Measurements from ENCODE around the gene MINK1. TPM values are rescaled to one million over a fixed set of nuclear protein-coding genes. Genes with fewer than 3 reads are reported as not detected.
"Not testable (repeated sequence)": the region's sequence is repeated elsewhere in the genome, so short reads cannot be mapped to it uniquely, and the experiment has no call there.

MINK1 gene
- total RNA-seq, 1 donor: 38.4 TPM

DNA sequence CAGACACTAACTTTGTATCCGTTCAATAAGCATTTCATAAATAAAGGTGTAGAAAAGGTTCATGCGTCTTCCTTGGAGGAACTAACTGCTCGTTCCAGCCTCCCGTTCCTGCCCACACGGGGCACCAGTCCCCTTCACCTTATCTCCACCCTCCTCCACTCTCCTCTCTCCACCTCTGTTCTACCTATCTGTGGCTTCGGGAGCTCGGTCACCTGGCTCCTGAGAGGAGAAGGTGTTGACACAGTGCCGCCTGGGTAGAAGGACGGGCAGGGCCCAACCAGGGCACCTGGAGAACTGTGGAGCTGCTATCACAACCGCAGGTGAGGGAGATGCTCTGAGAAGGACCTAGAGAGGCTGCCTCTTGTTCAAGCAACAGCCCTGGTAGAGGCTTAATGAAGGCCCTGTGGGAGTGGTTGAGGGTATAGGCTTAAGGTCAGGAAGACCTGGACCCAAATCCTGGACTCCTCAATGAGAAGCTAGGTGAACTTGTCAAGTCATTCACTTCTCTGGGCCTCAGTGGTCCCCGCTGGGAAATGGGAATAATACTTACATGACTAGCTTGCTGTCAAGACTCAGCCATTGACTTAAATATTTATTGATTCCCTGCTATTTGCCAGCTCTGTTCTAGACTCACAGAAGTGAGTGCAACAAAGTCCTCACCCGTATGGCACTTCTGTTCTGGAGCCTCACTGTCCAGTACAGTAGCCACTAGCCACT lies 9.6 kb upstream of the MINK1 start:
- TF ChIP-seq, protein P1, sequence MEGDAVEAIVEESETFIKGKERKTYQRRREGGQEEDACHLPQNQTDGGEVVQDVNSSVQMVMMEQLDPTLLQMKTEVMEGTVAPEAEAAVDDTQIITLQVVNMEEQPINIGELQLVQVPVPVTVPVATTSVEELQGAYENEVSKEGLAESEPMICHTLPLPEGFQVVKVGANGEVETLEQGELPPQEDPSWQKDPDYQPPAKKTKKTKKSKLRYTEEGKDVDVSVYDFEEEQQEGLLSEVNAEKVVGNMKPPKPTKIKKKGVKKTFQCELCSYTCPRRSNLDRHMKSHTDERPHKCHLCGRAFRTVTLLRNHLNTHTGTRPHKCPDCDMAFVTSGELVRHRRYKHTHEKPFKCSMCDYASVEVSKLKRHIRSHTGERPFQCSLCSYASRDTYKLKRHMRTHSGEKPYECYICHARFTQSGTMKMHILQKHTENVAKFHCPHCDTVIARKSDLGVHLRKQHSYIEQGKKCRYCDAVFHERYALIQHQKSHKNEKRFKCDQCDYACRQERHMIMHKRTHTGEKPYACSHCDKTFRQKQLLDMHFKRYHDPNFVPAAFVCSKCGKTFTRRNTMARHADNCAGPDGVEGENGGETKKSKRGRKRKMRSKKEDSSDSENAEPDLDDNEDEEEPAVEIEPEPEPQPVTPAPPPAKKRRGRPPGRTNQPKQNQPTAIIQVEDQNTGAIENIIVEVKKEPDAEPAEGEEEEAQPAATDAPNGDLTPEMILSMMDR (IDR thresholded peaks at IDR 0.05; ENCODE audit: insufficient read depth, low read length): no peak
- no peak overlapping the region for H3K4me3 ChIP-seq (ENCODE audit: low read depth, low read length)
- no peak for DNase-seq (ENCODE audit: low read depth)

DNA sequence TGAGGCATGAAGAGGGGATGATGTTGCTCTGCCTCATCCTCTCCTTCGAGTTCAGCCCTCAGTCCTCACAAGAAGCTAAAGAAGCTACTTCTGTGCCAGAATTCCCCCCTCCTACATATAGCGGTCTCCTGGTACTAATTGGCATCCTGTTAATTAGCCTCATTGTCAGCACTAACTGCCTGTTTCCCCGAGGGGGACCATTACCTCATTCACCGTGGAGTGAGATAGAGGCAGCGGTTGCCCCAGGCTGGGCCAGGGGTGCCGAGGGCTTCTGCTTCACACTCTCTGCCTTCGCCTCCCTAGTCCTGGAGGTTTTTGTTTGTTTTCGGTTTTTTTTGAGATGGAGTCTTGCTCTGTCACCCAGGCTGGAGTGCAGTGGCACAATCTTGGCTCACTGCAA lies 5.7 kb upstream of the MINK1 start:
- TF ChIP-seq, protein P1 (IDR thresholded peaks at IDR 0.05; ENCODE audit: insufficient read depth, low read length): no peak
- no peak overlapping the region for H3K4me3 ChIP-seq (ENCODE audit: low read depth, low read length)
- no peak for DNase-seq (ENCODE audit: low read depth)

DNA sequence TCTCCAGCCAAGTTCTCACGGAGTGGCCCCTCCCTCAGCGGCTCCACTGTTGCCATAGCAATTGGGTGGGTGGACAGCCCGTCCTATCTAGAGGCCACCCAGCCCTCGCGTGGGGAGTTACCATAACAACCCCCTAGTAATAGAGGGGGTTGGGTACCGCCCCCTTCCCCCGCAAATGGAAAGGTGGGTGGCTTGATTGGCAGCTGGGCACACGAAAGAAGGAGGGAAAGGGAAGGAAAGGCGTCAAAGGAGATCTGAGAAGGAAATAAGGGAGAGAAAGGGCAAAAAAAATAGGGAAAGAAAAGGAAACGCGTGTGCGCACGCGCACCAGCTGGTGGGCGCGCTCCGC lies 337 bp upstream of the MINK1 start:
- not testable (repeated sequence) for DNase-seq (ENCODE audit: low read depth)
- peak overlapping the region; percentile 90 for H3K4me3 ChIP-seq (ENCODE audit: low read depth, low read length)

DNA sequence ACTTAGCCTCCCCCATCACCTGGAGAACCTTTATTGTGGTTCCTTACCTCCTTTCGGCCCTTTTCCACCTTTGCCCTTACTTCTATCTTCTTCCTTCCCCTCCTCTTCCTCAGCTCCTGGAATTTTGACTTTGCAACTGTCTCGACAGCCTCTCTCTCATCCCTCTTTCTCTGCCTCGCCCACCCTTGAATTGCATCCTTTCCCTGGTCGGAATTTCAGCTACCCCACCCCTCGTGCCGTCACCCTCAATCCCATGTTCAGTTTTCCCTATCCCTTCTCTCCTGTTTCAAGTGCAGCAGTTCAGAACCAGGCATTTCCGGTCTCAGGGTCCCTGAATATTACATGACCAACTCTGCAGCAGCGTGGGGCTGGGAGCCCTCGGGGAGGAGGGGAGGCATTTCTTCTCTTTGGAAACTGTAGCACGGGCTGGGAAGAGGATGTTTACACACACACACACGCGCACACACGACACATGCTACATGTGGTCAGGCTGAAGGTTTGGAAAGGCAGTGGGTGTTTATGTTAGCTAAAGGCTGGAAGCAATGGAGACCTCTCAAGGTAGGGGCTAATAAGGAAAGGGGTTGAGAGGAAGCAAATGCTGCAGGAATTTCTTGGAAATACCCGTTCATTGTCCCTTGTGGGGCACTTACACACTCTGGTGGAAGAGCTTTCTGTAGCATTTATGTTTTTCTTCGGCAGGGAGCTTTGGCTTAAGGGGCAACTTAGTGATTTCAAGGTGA lies 971 bp downstream of the MINK1 start:
- H3K4me3 ChIP-seq (ENCODE audit: low read depth, low read length): peak overlapping the region; percentile 90
- TF ChIP-seq, protein P1 (IDR thresholded peaks at IDR 0.05; ENCODE audit: insufficient read depth, low read length): no peak
- peak; percentile 44 for DNase-seq (ENCODE audit: low read depth)

DNA sequence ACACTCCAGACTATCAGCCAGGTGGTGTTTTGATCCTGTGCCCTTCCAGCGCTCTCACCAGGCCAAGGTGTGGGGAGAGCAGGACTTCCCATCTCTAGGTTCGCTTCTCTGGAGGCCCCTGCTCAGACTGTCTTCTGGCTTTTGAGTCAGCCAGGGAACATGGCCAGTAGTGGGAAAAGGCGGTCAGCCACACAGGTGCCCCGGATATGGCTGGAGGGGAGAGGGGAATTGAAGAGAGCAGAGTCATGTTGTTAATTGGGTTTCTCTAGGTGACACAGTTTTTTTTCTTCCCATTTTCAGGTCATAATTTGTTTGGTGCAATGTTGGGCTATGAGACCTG lies 1.5 kb downstream of the MINK1 start:
- DNase-seq (ENCODE audit: low read depth): no peak
- TF ChIP-seq, protein P1 (IDR thresholded peaks at IDR 0.05; ENCODE audit: insufficient read depth, low read length): no peak
- H3K4me3 ChIP-seq (ENCODE audit: low read depth, low read length): peak overlapping the region; percentile 90

DNA sequence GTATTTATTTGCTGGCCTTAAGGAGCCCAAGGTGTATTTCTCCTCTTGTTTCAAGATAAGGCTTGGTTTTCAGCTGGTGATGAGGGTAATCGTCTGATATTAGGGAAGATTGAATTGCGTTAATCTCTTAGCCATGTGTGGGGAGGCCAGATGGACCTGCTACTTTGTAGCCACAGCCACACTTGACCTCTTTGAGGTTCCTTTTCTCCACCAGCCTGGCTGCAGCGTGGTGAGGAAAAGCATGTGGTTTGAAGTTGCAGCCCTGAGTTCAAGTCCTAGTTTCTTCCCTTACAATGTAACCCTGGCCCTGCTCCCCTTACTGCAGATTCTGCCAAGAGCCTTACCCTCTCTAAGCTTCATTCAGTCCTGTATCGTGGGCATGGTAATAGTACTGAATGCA lies 3.1 kb downstream of the MINK1 start:
- DNase-seq (ENCODE audit: low read depth): no peak
- H3K4me3 ChIP-seq (ENCODE audit: low read depth, low read length): no peak overlapping the region
- TF ChIP-seq, protein P1 (IDR thresholded peaks at IDR 0.05; ENCODE audit: insufficient read depth, low read length): no peak

DNA sequence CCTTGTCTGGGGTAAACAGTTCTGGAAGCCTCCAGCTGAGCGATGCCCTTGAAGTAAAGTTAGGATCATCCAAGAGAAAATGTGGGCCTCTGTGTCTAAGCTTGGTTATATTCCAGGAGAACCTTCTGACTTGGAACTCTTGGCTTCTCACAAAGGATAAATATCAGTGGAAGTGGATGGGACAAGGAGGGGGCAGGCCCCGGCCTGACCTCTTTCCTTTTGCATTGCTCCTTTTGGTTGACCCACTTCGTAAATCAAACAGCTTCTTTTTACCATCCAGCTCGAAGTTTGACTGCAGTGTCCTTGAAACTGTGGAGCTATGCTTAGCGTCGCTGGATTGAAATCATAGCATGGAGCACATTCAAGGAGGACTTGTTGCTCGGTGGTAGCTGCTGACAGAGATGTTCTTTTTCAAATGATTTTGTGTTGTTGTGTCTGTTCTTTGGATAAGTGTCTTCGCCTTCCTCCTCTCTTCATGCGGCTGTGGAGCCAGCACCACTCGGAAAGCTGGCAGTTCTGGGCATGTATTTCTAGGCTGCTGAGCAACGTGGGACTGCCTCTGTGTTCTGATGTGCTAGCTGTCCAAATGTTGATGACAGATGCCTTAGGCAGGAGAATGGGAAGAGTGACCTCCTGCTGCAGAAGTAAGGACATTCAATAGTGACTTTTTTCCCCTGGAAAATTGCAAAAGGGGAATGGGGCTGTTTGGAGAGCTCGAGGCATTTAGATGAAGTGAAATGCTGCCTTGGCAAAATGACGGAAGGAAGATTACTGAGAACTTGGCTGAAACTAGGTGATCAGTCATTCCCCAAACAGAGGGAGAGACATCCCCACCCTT lies 4.5 kb downstream of the MINK1 start:
- TF ChIP-seq, protein P1 (IDR thresholded peaks at IDR 0.05; ENCODE audit: insufficient read depth, low read length): no peak
- H3K4me3 ChIP-seq (ENCODE audit: low read depth, low read length): no peak overlapping the region
- DNase-seq (ENCODE audit: low read depth): peak; percentile 26
